Mammary epithelial cell (primary cell): ENCODE measurements around the gene PCCA.
"Not testable (repeated sequence)": the region's sequence is repeated elsewhere in the genome, so short reads cannot be mapped to it uniquely, and the experiment has no call there.

Experiments
- EZH2 ChIP-seq: IDR thresholded peaks from 2 replicates; pipeline ENCODE4 v1.6.1; 2012; ENCODE audit warnings: low read length, inconsistent platforms, borderline replicate concordance
- TF ChIP-seq, protein P1 (sequence below), 2 donors: IDR thresholded peaks in 1 of 2; conservative IDR thresholded peaks in 1 of 2; 2 replicates each; pipeline ENCODE4 v1.5.1; 2011 to 2012; ENCODE audit warnings: inconsistent platforms in 2 of 2, low read length in 2 of 2, mild to moderate bottlenecking in 2 of 2, control low read depth in 1 of 2, low read depth in 1 of 2; ENCODE audit not compliant: insufficient read depth in 1 of 2; ENCODE audit errors: extremely low read depth in 1 of 2

DNA sequence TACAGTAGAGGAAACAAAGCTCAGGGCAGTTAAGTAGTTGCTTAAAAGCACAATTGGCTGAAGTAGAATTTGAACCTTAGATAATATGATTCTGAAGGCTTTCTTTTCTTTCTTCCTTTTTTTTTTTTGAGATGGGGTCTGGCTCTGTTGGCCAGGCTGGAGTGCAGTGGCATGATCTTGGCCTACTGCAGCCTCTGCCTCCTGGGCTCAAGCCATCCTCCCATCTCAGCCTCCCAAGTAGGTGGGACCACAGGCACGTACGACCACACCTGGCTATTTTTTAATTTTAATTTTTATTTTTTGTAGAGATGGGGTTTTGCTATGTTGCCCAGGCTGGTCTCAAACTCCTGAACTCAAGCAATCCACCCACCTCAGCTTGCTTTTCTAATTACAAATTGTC, 3.4 kb downstream of the PCCA start:
- TF ChIP-seq, protein P1, sequence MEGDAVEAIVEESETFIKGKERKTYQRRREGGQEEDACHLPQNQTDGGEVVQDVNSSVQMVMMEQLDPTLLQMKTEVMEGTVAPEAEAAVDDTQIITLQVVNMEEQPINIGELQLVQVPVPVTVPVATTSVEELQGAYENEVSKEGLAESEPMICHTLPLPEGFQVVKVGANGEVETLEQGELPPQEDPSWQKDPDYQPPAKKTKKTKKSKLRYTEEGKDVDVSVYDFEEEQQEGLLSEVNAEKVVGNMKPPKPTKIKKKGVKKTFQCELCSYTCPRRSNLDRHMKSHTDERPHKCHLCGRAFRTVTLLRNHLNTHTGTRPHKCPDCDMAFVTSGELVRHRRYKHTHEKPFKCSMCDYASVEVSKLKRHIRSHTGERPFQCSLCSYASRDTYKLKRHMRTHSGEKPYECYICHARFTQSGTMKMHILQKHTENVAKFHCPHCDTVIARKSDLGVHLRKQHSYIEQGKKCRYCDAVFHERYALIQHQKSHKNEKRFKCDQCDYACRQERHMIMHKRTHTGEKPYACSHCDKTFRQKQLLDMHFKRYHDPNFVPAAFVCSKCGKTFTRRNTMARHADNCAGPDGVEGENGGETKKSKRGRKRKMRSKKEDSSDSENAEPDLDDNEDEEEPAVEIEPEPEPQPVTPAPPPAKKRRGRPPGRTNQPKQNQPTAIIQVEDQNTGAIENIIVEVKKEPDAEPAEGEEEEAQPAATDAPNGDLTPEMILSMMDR (conservative IDR thresholded peaks at IDR 0.05 in 1 of 2, IDR thresholded peaks at IDR 0.05 in 1 of 2; ENCODE audit: extremely low read depth in 1 of 2, insufficient read depth in 1 of 2, low read depth in 1 of 2, low read length in 2 of 2) = not testable (repeated sequence)
- not testable (repeated sequence) for TF ChIP-seq EZH2
